GM15510 (cell line): ENCODE results near the gene HTT.

Source experiments
- POLR2A ChIP-seq: IDR thresholded peaks from 3 replicates; pipeline ENCODE4 v1.6.1; 2011; ENCODE audit warnings: borderline replicate concordance; ENCODE audit not compliant: insufficient read length; ENCODE audit errors: extremely low read depth

Gene HTT

GRCh38 chr4:3234171-3235029 lies 159.9 kb downstream of the HTT start:
- no peak for TF ChIP-seq POLR2A

- no peak for TF ChIP-seq POLR2A
Measured at GRCh38 chr4:3235030-3235345, 160.5 kb downstream of the HTT start.

GRCh38 chr4:3235581-3235980 lies 161.1 kb downstream of the HTT start:
- TF ChIP-seq POLR2A, result no peak

GRCh38 chr4:3236326-3236878 lies 161.9 kb downstream of the HTT start:
- no peak for TF ChIP-seq POLR2A

GRCh38 chr4:3237266-3237665 lies 162.8 kb downstream of the HTT start:
- TF ChIP-seq POLR2A, result no peak

- TF ChIP-seq POLR2A, result no peak
Measured at GRCh38 chr4:3237712-3238560, 163.5 kb downstream of the HTT start.

GRCh38 chr4:3238721-3239120 lies 164.2 kb downstream of the HTT start:
- no peak for TF ChIP-seq POLR2A

- TF ChIP-seq POLR2A, result no peak
Measured at GRCh38 chr4:3239303-3239702, 164.8 kb downstream of the HTT start.

- no peak for TF ChIP-seq POLR2A
Measured at GRCh38 chr4:3239998-3240920, 165.8 kb downstream of the HTT start.

GRCh38 chr4:3240936-3241522 lies 166.5 kb downstream of the HTT start:
- TF ChIP-seq POLR2A, result no peak

GRCh38 chr4:3241898-3242524 lies 167.5 kb downstream of the HTT start:
- no peak for TF ChIP-seq POLR2A

- no peak for TF ChIP-seq POLR2A
Measured at GRCh38 chr4:3243136-3243780, 168.8 kb downstream of the HTT start.

GRCh38 chr4:3244002-3244401 lies 169.5 kb downstream of the HTT start:
- TF ChIP-seq POLR2A, result no peak

GRCh38 chr4:3244747-3245146 lies 170.3 kb downstream of the HTT start:
- no peak for TF ChIP-seq POLR2A

GRCh38 chr4:3245676-3246075 lies 171.2 kb downstream of the HTT start:
- TF ChIP-seq POLR2A, result peak; percentile 10
